Psoas muscle (tissue), 8 donors: Measurements from ENCODE around the gene APOOL. TPM values are rescaled to one million over a fixed set of nuclear protein-coding genes. Genes with fewer than 3 reads are reported as not detected.

Source experiments
- ATAC-seq, 4 donors: fragments of 200-7000 bp; cut with Tn5 transposase; one replicate each; pipeline ENCODE4 v1.9.1; 2020; ENCODE audit warnings: moderate library complexity in 3 of 4, mild to moderate bottlenecking in 2 of 4
- DNase-seq, 2 donors: peaks; one replicate each; pipeline ENCODE4 v3.0.0-alpha.2; 2020
- H3K27ac ChIP-seq: fragments of 200-600 bp; one replicate; pipeline ENCODE4 v1.8.0; 2022
- H3K27me3 ChIP-seq, 3 donors: fragments of 200-600 bp in 1 of 3; one replicate each; pipeline versions ENCODE4 v1.6.1 to v1.8.0; 2013 to 2022; ENCODE audit warnings: low read length in 2 of 3, mild to moderate bottlenecking in 2 of 3, moderate library complexity in 1 of 3; ENCODE audit not compliant: insufficient read depth in 3 of 3
- H3K36me3 ChIP-seq, 2 donors: fragments of 200-600 bp in 1 of 2; one replicate each; pipeline versions ENCODE4 v1.6.1 to v1.8.0; 2013 to 2022; ENCODE audit warnings: low read depth in 1 of 2, mild to moderate bottlenecking in 1 of 2, moderate library complexity in 1 of 2; ENCODE audit not compliant: insufficient read depth in 1 of 2
- H3K4me1 ChIP-seq: fragments of 200-600 bp; one replicate; pipeline ENCODE4 v1.8.0; 2022
- H3K4me3 ChIP-seq: fragments of 200-600 bp; one replicate; pipeline ENCODE4 v1.8.0; 2022; ENCODE audit warnings: mild to moderate bottlenecking
- H3K9me3 ChIP-seq: fragments of 200-600 bp; one replicate; pipeline ENCODE4 v1.8.0; 2022
- CTCF ChIP-seq: fragments of 200-600 bp; IDR thresholded peaks from one replicate; pipeline ENCODE4 v1.8.0; 2022; ENCODE audit warnings: antibody characterized with exemption
- whole genome bisulfite sequencing, 3 donors: extraction: QIAGEN DNeasy Blood & Tissue Kit; methylation state at CpG; one replicate each; pipeline versions ENCODE4 v1.1.6 to v1.1.7; 2013; 5-methylcytosine and 5-hydroxymethylcytosine counted together
- intact Hi-C, 2 donors: fragments of 100-400 bp; cut with DNase I; formaldehyde crosslinking; loops; one replicate each; pipeline versions ENCODE4 v1.11.0 to v1.14.2; 2022
- polyA plus RNA-seq, 3 donors: library from polyadenylated mRNA; stranded (reverse); fragments of 200-250 nt; gene quantifications; one replicate each; pipeline ENCODE4 v1.2.3, GENCODE V29; 2013
- total RNA-seq, 4 donors: library from RNA; stranded (reverse); fragmentation: NEBNext Ultra II Directional in 2 of 4; extraction: Animal tissue kit (Norgen Biotek cat#: 25700) in 2 of 4; gene quantifications; one replicate each; pipeline versions ENCODE4 v1.2.1 to v1.2.4, GENCODE V29; 2021 to 2023
- donor health status: healthy with polysubstance abuse.
- donor health status: DM: no; HTN: no; CAD: no; lungs with moderate emphysema.
- donor health status: Bipolar disorder and iron deficiency.
- donor health status: healthy.
- donor health status: DM: yes; HTN: yes; CAD: no.
- donor health status: DM: no; HTN: no; CAD: no.
- donor health status: DM: no; HTN: no; CAD: no.
- donor health status: DM: yes; HTN: yes; CAD: no.

Gene APOOL
- total and polyA plus RNA-seq, 7 donors = 8.2 to 55.4 (median 30.7) TPM

DNA sequence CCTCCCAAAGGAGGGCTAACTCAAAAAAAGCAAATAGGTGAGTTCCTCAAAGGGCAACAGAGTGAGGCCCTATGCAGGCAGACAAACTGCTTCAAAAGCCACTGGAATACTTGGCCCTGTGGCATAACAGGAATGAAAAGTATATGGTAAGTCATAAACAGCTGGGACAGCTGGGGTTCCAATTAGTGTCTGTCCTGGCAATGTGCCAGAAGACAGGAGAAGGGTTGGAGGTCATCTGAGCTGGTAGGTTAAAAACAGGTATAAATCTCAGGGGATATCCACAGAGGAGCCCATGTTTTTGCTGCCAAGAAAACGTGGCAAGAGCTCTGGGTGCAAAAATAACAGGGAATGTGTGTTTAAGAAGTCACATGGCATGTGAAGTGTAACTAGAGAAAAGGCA, 111.6 kb downstream of the APOOL start:
- H3K4me3 ChIP-seq = no peak overlapping the region
- ATAC-seq = no peak
- H3K9me3 ChIP-seq = no peaks in the 10 kb centered on the region
- no peaks in the 10 kb centered on the region for H3K36me3 ChIP-seq
- no peaks in the 10 kb centered on the region for H3K4me1 ChIP-seq
- no peaks in the 10 kb centered on the region for H3K27me3 ChIP-seq
- no peak overlapping the region for H3K27ac ChIP-seq
- no peak for DNase-seq
- no peak for TF ChIP-seq CTCF
- 0 to 8% (median 6%) methylated on average over 1 of the region's 1 CpG for WGBS, 3 donors
- intact Hi-C loops = loop anchor here (10.0 kb wide), 1 partner anchor 430 kb away; no protein-coding TSS in a partner anchor

- intact Hi-C loops = no loop called here
- H3K4me1 ChIP-seq = peaks cover 5% of the 10 kb centered on the region
- H3K9me3 ChIP-seq = no peaks in the 10 kb centered on the region
- no peak overlapping the region for H3K27ac ChIP-seq
- TF ChIP-seq CTCF = no peak
- H3K36me3 ChIP-seq = no peaks in the 10 kb centered on the region
- H3K4me3 ChIP-seq = no peak overlapping the region
- DNase-seq (no peak), ATAC-seq (peak in 3 of 4 donors; percentile 49 to 79 (median 70))
- H3K27me3 ChIP-seq = peaks cover 0 to 10% (median 0%) of the 10 kb centered on the region in 3 donors
Observed at GRCh38 chrX:85136409-85136808, 132.7 kb downstream of the APOOL start.

DNA sequence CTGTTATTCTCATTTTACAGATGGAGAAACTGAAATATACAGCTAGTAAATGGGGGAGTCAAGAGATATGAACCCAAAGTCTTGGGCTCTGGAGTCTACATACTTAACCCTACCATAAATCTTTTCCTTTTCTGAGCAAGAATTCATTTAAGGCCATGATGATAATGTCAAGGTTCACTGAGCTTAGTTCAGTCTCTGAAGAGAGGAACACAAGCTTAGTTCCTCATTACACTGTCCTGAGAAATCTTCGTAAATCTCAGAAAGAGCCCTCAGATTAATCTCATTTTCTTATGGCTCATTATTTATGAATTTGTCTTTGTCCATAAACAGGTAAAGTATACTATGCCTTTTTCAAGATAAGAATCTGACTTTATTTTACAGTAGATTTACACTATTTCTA, 135.7 kb downstream of the APOOL start:
- 68 to 100% (median 75%) methylated on average over 1 of the region's 1 CpG for WGBS, 3 donors
- no peak overlapping the region for H3K27ac ChIP-seq
- intact Hi-C loops = no loop called here
- no peak overlapping the region for H3K4me3 ChIP-seq
- ATAC-seq = no peak
- no peak for TF ChIP-seq CTCF
- peaks cover 5% of the 10 kb centered on the region for H3K4me1 ChIP-seq
- peaks cover 0 to 11% (median 0%) of the 10 kb centered on the region in 3 donors for H3K27me3 ChIP-seq
- no peak for DNase-seq
- no peaks in the 10 kb centered on the region for H3K36me3 ChIP-seq
- H3K9me3 ChIP-seq = no peaks in the 10 kb centered on the region

- no peak for TF ChIP-seq CTCF
- DNase-seq (no peak), ATAC-seq (no peak)
- H3K4me3 ChIP-seq = no peak overlapping the region
- no peak overlapping the region for H3K27ac ChIP-seq
- no peaks in the 10 kb centered on the region for H3K36me3 ChIP-seq
- H3K9me3 ChIP-seq = no peaks in the 10 kb centered on the region
- WGBS, 3 donors = 79 to 97% (median 85%) methylated on average over 1 of the region's 1 CpG
- peaks cover 0 to 8% (median 0%) of the 10 kb centered on the region in 3 donors for H3K27me3 ChIP-seq
- intact Hi-C loops = no loop called here
- H3K4me1 ChIP-seq = peaks cover 5% of the 10 kb centered on the region
Observed at GRCh38 chrX:85140964-85141363, 137.3 kb downstream of the APOOL start.

Other genes with a start within 250 kb of the APOOL start
- not detected for gene SATL1, start 239.9 kb downstream of the APOOL start, total RNA-seq
- not detected for gene SATL1, start 239.9 kb downstream of the APOOL start, polyA plus RNA-seq
- gene ZNF711, start 240.1 kb downstream of the APOOL start, total RNA-seq = under 1 TPM; 0.11 to 0.86 (median 0.56) TPM
- under 1 TPM; 0.25 to 0.39 (median 0.30) TPM for gene ZNF711, start 240.1 kb downstream of the APOOL start, polyA plus RNA-seq